ENCODE results near the gene KCNG2.

- TF ChIP-seq POLR2A (IDR thresholded peaks at IDR 0.05) (no peak), CTCF (IDR thresholded peaks at IDR 0.05) (no peak)
Measured at GRCh38 chr18:79749251-79750191, 48.2 kb upstream of the KCNG2 start.
